ENCODE data around the gene LRRC17. TPM values are rescaled to one million over a fixed set of nuclear protein-coding genes. Genes with fewer than 3 reads are reported as not detected.

Gene LRRC17
- total RNA-seq, 4 donors from 2014 or later = 0.83 to 3.5 (median 2.6) TPM

- intact Hi-C loops (cut with DNase I) = no loop called here
- Histone ChIP-seq H3K27ac (replicated peaks in 1 of 4) (no peak overlapping the region), H3K4me3 (no peak overlapping the region)
These were observed 4.9 kb downstream of the LRRC17 start for GRCh38 chr7:102917436-102918353.

GRCh38 chr7:102918845-102919244, 6.0 kb downstream of the LRRC17 start:
- no peak for DNase-seq (ENCODE audit: extremely low spot score)
- no peak for TF ChIP-seq CTCF (IDR thresholded peaks at IDR 0.05)
- TF ChIP-seq EP300 (IDR thresholded peaks at IDR 0.05) = no peak
- no peak for TF ChIP-seq POLR2AphosphoS5 (IDR thresholded peaks at IDR 0.05)
- TF ChIP-seq POLR2A (IDR thresholded peaks at IDR 0.05; ENCODE audit: low read depth) = no peak
- H3K27me3 ChIP-seq = no peaks in the 10 kb centered on the region
- H3K4me3 ChIP-seq = no peak overlapping the region
- H3K36me3 ChIP-seq = no peaks in the 10 kb centered on the region
- 20% methylated on average over 1 of the region's 1 CpG for WGBS
- no peak overlapping the region for H3K27ac ChIP-seq (replicated peaks in 1 of 4)
- intact Hi-C loops (cut with DNase I) = no loop called here
- no peaks in the 10 kb centered on the region for H3K9me3 ChIP-seq
- H3K4me1 ChIP-seq = peaks cover 3 to 17% (median 6%) of the 10 kb centered on the region in 4 donors

More at GRCh38 chr7:102917436-102918353, 4.9 kb downstream of the LRRC17 start:
- DNase-seq (ENCODE audit: extremely low spot score) = no peak
- Histone ChIP-seq H3K36me3 (no peaks in the 10 kb centered on the region), H3K9me3 (no peaks in the 10 kb centered on the region), H3K4me1 (peaks cover 3 to 27% (median 15%) of the 10 kb centered on the region in 4 donors), H3K27me3 (no peaks in the 10 kb centered on the region)
- 76% methylated on average over 5 of the region's 5 CpGs for WGBS
- no peak for TF ChIP-seq CTCF (IDR thresholded peaks at IDR 0.05)

- no peak for DNase-seq (ENCODE audit: extremely low spot score)
- H3K9me3 ChIP-seq = no peaks in the 10 kb centered on the region
- H3K27me3 ChIP-seq = no peaks in the 10 kb centered on the region
- no peaks in the 10 kb centered on the region for H3K36me3 ChIP-seq
- 52% methylated on average over 5 of the region's 5 CpGs for WGBS
- TF ChIP-seq POLR2A (IDR thresholded peaks at IDR 0.05; ENCODE audit: low read depth) (no peak), CTCF (IDR thresholded peaks at IDR 0.05) (no peak), POLR2AphosphoS5 (IDR thresholded peaks at IDR 0.05) (no peak), EP300 (IDR thresholded peaks at IDR 0.05) (no peak)
- intact Hi-C loops (cut with DNase I) = no loop called here
- H3K4me1 ChIP-seq = peaks cover 0 to 8% (median 3%) of the 10 kb centered on the region in 4 donors
- H3K4me3 ChIP-seq = no peak overlapping the region
- H3K27ac ChIP-seq (replicated peaks in 1 of 4) = no peak overlapping the region
These were observed 13.4 kb downstream of the LRRC17 start for GRCh38 chr7:102925976-102926782.

GRCh38 chr7:102926783-102927140, 14.0 kb downstream of the LRRC17 start:
- Histone ChIP-seq H3K9me3 (no peaks in the 10 kb centered on the region), H3K27me3 (no peaks in the 10 kb centered on the region), H3K36me3 (no peaks in the 10 kb centered on the region), H3K27ac (replicated peaks in 1 of 4) (no peak overlapping the region), H3K4me1 (peaks cover 0 to 8% (median 3%) of the 10 kb centered on the region in 4 donors), H3K4me3 (no peak overlapping the region)
- no peak for DNase-seq (ENCODE audit: extremely low spot score)
- TF ChIP-seq EP300 (IDR thresholded peaks at IDR 0.05) = no peak
- no peak for TF ChIP-seq POLR2A (IDR thresholded peaks at IDR 0.05; ENCODE audit: low read depth)
- TF ChIP-seq POLR2AphosphoS5 (IDR thresholded peaks at IDR 0.05) = no peak
- TF ChIP-seq CTCF (IDR thresholded peaks at IDR 0.05) = no peak
- intact Hi-C loops (cut with DNase I) = no loop called here

Measured in esophagus muscularis mucosa (tissue), 4 donors.